HL-60 (cell line): ENCODE data around the gene FN1.

ENCODE experiments used
- DNase-seq, 2 experiments: peaks; one replicate each; pipeline ENCODE4 v3.0.0-alpha.2; 2010 to 2020; ENCODE audit warnings: low read depth in 1 of 2, low spot score in 1 of 2
- H3K27ac ChIP-seq: fragments of 250-450 bp; sonication (Bioruptor Pico); replicated peaks from 2 replicates; pipeline ENCODE4 v1.5.1; 2020; ENCODE audit warnings: mild to moderate bottlenecking, moderate library complexity
- H3K27me3 ChIP-seq: fragments of 250-450 bp; sonication (Bioruptor Pico); 2 replicates; pipeline ENCODE4 v1.5.1; 2021; ENCODE audit warnings: mild to moderate bottlenecking, moderate library complexity; ENCODE audit not compliant: insufficient read depth, poor library complexity, severe bottlenecking
- H3K4me3 ChIP-seq: replicated peaks from 2 replicates; pipeline ENCODE4 v1.5.1; 2011; ENCODE audit warnings: mild to moderate bottlenecking, control low read depth, low read length; ENCODE audit not compliant: insufficient read depth
- GABPA ChIP-seq: IDR thresholded peaks from 2 replicates; pipeline ENCODE4 v1.6.1; 2012; ENCODE audit warnings: low read depth
- POLR2AphosphoS5 ChIP-seq: IDR thresholded peaks from 2 replicates; pipeline ENCODE4 v1.6.1; 2012; ENCODE audit warnings: low read depth
- SPI1 ChIP-seq: IDR thresholded peaks from 2 replicates; pipeline ENCODE4 v1.6.1; 2012; ENCODE audit warnings: low read depth, mild to moderate bottlenecking, borderline replicate concordance
- TF ChIP-seq, protein P1 (sequence below): IDR thresholded peaks from 2 replicates; pipeline ENCODE4 v1.6.1; 2012; ENCODE audit warnings: low read depth; ENCODE audit not compliant: insufficient replicate concordance
- TF ChIP-seq, protein P2 (sequence below): IDR thresholded peaks from one replicate; pipeline ENCODE4 v1.5.1; 2011; ENCODE audit warnings: low read length, control low read depth, inconsistent platforms; ENCODE audit not compliant: insufficient read depth

Gene FN1

DNA sequence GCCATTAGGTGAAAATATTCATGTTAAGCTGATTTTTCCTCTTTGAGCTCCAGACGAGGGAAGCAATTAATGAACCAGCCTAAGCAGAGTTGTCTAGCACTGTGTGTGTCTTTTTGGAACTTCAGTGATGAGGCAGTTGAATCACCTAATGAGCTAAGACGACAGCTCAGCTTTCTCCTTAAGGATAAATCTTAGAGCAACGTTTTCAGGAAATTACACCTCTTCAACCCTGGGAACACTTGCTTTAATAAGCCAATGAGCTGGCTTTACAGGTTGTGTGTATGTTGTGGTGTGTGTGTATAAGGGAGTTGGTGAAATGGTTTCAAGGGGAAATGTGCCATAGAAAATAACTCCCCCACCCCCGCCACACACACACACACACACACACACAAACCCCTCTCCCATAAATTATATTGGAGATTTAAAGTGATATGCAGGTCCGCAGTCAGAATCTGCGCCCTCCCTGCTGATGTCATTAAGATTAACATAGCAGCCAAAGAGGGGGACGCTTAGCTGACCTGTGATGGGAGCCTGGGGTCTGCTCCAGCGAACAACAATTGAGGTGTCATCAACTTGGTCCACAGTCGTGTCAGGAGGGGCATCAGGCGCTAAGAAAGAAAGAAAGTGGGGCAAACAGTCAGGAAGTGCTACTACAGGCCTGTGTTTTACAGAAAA lies 28.1 kb downstream of the FN1 start:
- no peak for DNase-seq
- Histone ChIP-seq H3K27me3 (peaks cover 2% of the 10 kb centered on the region), H3K4me3 (no peak overlapping the region), H3K27ac (no peak overlapping the region)
- TF ChIP-seq GABPA (no peak), POLR2AphosphoS5 (no peak)
- TF ChIP-seq, protein P1, sequence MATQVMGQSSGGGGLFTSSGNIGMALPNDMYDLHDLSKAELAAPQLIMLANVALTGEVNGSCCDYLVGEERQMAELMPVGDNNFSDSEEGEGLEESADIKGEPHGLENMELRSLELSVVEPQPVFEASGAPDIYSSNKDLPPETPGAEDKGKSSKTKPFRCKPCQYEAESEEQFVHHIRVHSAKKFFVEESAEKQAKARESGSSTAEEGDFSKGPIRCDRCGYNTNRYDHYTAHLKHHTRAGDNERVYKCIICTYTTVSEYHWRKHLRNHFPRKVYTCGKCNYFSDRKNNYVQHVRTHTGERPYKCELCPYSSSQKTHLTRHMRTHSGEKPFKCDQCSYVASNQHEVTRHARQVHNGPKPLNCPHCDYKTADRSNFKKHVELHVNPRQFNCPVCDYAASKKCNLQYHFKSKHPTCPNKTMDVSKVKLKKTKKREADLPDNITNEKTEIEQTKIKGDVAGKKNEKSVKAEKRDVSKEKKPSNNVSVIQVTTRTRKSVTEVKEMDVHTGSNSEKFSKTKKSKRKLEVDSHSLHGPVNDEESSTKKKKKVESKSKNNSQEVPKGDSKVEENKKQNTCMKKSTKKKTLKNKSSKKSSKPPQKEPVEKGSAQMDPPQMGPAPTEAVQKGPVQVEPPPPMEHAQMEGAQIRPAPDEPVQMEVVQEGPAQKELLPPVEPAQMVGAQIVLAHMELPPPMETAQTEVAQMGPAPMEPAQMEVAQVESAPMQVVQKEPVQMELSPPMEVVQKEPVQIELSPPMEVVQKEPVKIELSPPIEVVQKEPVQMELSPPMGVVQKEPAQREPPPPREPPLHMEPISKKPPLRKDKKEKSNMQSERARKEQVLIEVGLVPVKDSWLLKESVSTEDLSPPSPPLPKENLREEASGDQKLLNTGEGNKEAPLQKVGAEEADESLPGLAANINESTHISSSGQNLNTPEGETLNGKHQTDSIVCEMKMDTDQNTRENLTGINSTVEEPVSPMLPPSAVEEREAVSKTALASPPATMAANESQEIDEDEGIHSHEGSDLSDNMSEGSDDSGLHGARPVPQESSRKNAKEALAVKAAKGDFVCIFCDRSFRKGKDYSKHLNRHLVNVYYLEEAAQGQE: no peak
- TF ChIP-seq, protein P2, sequence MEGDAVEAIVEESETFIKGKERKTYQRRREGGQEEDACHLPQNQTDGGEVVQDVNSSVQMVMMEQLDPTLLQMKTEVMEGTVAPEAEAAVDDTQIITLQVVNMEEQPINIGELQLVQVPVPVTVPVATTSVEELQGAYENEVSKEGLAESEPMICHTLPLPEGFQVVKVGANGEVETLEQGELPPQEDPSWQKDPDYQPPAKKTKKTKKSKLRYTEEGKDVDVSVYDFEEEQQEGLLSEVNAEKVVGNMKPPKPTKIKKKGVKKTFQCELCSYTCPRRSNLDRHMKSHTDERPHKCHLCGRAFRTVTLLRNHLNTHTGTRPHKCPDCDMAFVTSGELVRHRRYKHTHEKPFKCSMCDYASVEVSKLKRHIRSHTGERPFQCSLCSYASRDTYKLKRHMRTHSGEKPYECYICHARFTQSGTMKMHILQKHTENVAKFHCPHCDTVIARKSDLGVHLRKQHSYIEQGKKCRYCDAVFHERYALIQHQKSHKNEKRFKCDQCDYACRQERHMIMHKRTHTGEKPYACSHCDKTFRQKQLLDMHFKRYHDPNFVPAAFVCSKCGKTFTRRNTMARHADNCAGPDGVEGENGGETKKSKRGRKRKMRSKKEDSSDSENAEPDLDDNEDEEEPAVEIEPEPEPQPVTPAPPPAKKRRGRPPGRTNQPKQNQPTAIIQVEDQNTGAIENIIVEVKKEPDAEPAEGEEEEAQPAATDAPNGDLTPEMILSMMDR: no peak

DNA sequence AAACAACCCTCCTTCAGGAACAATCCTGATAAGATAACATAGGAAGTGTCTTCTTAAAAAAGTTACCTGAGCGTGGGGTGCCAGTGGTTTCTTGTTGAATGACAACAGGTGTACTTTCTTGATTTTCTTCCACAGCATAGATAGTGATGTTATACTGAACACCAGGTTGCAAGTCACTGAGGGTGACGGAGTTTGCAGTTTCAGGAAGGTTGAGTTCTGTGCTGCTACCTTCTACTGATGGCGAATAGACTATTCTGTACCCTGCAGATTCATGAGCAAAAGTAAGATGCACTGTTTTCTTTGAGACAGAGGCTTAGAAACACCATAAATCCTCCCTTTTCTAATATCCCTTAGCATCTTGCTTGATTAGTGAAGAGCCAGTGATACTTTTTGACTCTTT lies 28.8 kb downstream of the FN1 start:
- Histone ChIP-seq H3K27me3 (peaks cover 2% of the 10 kb centered on the region), H3K4me3 (no peak overlapping the region), H3K27ac (no peak overlapping the region)
- TF ChIP-seq, protein P1: no peak
- TF ChIP-seq POLR2AphosphoS5: no peak
- TF ChIP-seq SPI1: no peak
- no peak for TF ChIP-seq GABPA
- TF ChIP-seq, protein P2: no peak
- DNase-seq: no peak

DNA sequence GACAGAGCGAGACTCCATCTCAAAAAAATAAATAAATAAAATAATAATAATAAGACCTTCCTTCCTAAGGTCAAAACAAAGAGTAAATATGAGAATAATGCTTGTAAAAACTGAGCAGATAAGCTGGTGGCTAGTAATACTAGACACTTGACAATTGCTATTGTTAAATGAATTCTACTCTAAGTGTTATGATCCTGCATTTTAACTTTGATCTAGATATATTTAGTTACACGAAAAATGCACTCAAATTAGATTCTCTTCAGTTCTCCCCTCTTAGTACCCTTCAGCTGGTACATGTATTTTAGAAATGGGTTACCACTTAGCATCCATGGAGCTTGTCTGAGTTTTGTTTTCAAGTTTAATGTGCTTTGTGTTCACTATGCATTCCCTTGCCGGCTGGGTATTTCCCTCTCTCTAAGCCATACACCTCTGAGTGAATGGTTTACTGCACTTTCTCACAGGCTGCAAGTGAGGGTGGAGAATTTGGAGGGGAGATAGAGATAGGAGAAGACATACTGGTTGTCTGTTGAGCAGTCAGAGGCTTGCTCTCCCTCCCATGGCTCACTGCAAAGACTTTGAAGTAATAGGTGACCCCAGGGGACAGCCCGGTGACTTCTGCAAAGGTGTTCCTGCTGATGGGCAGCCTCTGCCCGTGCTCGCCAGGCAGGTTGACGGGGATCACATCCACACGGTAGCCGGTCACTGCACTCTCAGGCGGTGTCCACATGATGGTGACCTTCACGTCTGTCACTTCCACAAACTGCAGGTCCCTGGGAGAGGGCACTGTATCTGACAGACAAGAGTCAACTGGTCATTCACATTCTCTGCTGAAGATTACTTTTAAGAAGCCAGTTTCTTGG lies 29.9 kb downstream of the FN1 start:
- Histone ChIP-seq H3K27me3 (peaks cover 2% of the 10 kb centered on the region), H3K27ac (no peak overlapping the region), H3K4me3 (no peak overlapping the region)
- TF ChIP-seq SPI1 (no peak), GABPA (no peak), POLR2AphosphoS5 (no peak)
- TF ChIP-seq, protein P1: no peak
- TF ChIP-seq, protein P2: no peak
- no peak for DNase-seq
